Urinary bladder (tissue), 4 donors: ENCODE data around the gene CLASP2. TPM values are rescaled to one million over a fixed set of nuclear protein-coding genes. Genes with fewer than 3 reads are reported as not detected.
"Not testable (repeated sequence)": the region's sequence is repeated elsewhere in the genome, so short reads cannot be mapped to it uniquely, and the experiment has no call there.

Source experiments
- DNase-seq: peaks from one replicate; pipeline ENCODE4 v3.0.0-alpha.2; 2015; ENCODE audit errors: extremely low spot score
- H3K27ac ChIP-seq: one replicate; pipeline ENCODE4 v1.5.1; 2013; ENCODE audit warnings: low read depth, mild to moderate bottlenecking, moderate library complexity
- H3K36me3 ChIP-seq: one replicate; pipeline ENCODE4 v1.6.1; 2013; ENCODE audit warnings: mild to moderate bottlenecking, moderate library complexity; ENCODE audit not compliant: insufficient read depth
- H3K4me1 ChIP-seq: one replicate; pipeline ENCODE4 v1.6.1; 2013; ENCODE audit warnings: mild to moderate bottlenecking, moderate library complexity; ENCODE audit not compliant: insufficient read depth
- H3K4me3 ChIP-seq: one replicate; pipeline ENCODE4 v1.5.1; 2013; ENCODE audit warnings: low read depth, low read length
- WGBS: extraction: QIAGEN DNeasy Blood & Tissue Kit; methylation state at CpG from one replicate; pipeline ENCODE4 v1.1.7; 2013; 5-methylcytosine and 5-hydroxymethylcytosine counted together
- polyA plus RNA-seq: library from polyadenylated mRNA; stranded (reverse); fragments of 200-250 nt; gene quantifications from one replicate; pipeline ENCODE4 v1.2.3, GENCODE V29; 2013
- small RNA-seq: library from RNA; depleted of rRNA; stranded (forward); fragments of <200 nt; gene quantifications from one replicate; pipeline ENCODE3, GENCODE V24; 2014
- total RNA-seq: library from RNA; depleted of rRNA; stranded (reverse); fragments of >200 nt; gene quantifications from one replicate; pipeline ENCODE4 v1.2.3, GENCODE V29; 2014
- donor health status: healthy with polysubstance abuse.
- donor health status: healthy.

Gene CLASP2
- total and polyA plus RNA-seq, 2 donors: 20.1 to 179 TPM

- H3K27ac ChIP-seq: no peak overlapping the region
- H3K4me1 ChIP-seq: no peaks in the 10 kb centered on the region
- 82% methylated on average over 2 of the region's 2 CpGs for WGBS
- no peak overlapping the region for H3K4me3 ChIP-seq
- DNase-seq: no peak
- H3K36me3 ChIP-seq: no peaks in the 10 kb centered on the region
Observed at GRCh38 chr3:33474896-33475295, 243.2 kb downstream of the CLASP2 start.

GRCh38 chr3:33473813-33474212, 244.2 kb downstream of the CLASP2 start:
- Histone ChIP-seq H3K27ac (no peak overlapping the region), H3K36me3 (no peaks in the 10 kb centered on the region), H3K4me1 (no peaks in the 10 kb centered on the region), H3K4me3 (no peak overlapping the region)
- 91% methylated on average over 2 of the region's 2 CpGs for WGBS
- no peak for DNase-seq

DNA sequence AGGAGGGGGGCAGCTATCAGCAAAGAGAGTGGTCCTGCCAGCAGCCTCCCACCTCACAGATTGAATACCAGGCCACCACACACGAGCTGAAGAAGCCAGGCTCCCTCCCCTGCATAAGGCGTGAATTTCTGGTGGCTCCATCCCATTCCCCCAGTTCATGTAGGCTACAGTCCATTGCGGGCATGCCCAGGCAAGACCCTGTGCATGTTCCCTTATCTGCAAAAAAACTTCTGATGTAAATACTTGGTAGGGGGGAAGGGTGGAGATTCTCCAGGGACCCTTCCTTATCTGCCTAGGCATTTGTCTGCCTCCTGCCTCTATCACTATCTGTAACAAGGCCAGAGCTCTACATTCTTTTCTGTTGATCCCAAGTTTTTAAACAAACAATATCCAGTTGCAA, 250.3 kb downstream of the CLASP2 start:
- WGBS: 81% methylated on average over 3 of the region's 3 CpGs
- H3K27ac ChIP-seq: no peak overlapping the region
- H3K4me3 ChIP-seq: no peak overlapping the region

GRCh38 chr3:33461097-33461496, 257.0 kb downstream of the CLASP2 start:
- Histone ChIP-seq H3K36me3 (no peaks in the 10 kb centered on the region), H3K4me1 (no peaks in the 10 kb centered on the region), H3K4me3 (no peak overlapping the region), H3K27ac (no peak overlapping the region)
- WGBS: 90% methylated on average over 2 of the region's 2 CpGs
- no peak for DNase-seq

More for the DNA sequence above, 250.3 kb downstream of the CLASP2 start:
- H3K36me3 ChIP-seq: no peaks in the 10 kb centered on the region
- H3K4me1 ChIP-seq: no peaks in the 10 kb centered on the region
- no peak for DNase-seq

DNA sequence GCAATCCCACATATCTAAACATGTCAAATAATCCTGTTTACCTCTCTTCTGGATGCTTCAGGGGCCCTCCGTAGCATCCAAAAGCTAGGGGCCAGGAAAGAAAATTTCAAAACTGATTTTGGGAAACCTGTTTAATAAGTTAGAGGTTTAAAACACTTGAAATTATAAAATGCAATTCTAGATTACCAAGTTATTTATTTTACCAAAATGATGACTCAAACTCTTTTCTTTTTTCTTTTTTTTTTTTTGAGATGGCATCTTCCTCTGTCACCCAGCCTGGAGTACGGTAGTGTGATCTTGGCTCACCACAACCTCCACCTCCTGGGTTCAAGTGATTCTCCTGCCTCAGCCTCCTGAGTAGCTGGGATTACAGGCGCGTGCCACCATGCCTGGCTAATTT, 258.5 kb downstream of the CLASP2 start:
- H3K27ac ChIP-seq, H3K4me1 ChIP-seq, H3K4me3 ChIP-seq, H3K36me3 ChIP-seq, DNase-seq: not testable (repeated sequence)
- WGBS: over 99% methylated on average over 4 of the region's 4 CpGs

GRCh38 chr3:33458446-33458845, 259.6 kb downstream of the CLASP2 start:
- Histone ChIP-seq H3K4me3 (no peak overlapping the region), H3K27ac (no peak overlapping the region), H3K4me1 (no peaks in the 10 kb centered on the region), H3K36me3 (no peaks in the 10 kb centered on the region)
- 98% methylated on average over 3 of the region's 3 CpGs for WGBS
- no peak for DNase-seq

DNA sequence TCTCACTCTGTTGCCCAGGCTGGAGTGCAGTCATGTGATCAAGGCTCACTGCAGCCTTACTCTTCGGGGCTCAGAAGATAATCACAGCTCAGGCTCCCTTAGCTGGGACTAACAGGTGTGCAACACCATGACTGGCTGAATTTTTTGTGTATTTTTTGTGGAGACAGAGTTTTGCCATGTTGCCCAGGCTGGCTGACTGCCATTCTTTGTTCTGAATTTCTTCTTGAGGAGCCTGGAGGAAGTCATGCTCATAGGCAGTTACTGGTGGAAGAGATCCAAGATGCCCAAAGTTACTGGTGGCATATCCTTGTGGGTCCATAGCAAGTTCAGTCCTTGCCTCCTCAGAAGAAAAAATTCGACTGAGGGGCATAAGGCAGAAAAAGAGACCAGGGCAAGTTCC, 261.3 kb downstream of the CLASP2 start:
- 79% methylated on average over 2 of the region's 2 CpGs for WGBS
- no peaks in the 10 kb centered on the region for H3K4me1 ChIP-seq

GRCh38 chr3:33453331-33453761, 264.7 kb downstream of the CLASP2 start:
- 94% methylated on average over 19 of the region's 19 CpGs for WGBS
- H3K27ac ChIP-seq: no peak overlapping the region
- no peak overlapping the region for H3K4me3 ChIP-seq
- no peaks in the 10 kb centered on the region for H3K36me3 ChIP-seq
- DNase-seq: no peak
- no peaks in the 10 kb centered on the region for H3K4me1 ChIP-seq

More for the DNA sequence above, 261.3 kb downstream of the CLASP2 start:
- DNase-seq: no peak
- Histone ChIP-seq H3K27ac (no peak overlapping the region), H3K4me3 (no peak overlapping the region), H3K36me3 (no peaks in the 10 kb centered on the region)

DNA sequence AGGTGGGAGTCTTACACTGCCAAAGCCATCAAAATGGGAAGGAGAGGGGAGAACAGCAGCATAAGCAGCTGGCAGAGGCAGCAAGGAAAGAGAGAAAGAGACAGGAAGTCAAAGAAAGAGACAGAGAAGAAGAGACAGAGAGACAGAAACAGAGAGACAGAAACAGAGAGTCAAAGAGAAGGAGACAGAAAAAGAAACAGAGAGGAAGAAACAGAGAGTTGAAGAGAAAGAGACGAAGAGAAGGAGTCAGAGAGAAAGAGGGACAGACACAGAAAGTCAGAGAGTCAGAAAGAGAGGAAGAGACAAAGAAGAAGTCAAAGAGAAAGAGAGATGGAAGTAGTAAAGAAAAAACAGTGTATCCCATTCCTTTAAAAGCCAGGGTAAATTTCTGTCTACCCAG, 266.1 kb downstream of the CLASP2 start:
- H3K36me3 ChIP-seq, H3K27ac ChIP-seq, DNase-seq, H3K4me3 ChIP-seq, H3K4me1 ChIP-seq: not testable (repeated sequence)
- 83% methylated on average over 1 of the region's 1 CpG for WGBS

DNA sequence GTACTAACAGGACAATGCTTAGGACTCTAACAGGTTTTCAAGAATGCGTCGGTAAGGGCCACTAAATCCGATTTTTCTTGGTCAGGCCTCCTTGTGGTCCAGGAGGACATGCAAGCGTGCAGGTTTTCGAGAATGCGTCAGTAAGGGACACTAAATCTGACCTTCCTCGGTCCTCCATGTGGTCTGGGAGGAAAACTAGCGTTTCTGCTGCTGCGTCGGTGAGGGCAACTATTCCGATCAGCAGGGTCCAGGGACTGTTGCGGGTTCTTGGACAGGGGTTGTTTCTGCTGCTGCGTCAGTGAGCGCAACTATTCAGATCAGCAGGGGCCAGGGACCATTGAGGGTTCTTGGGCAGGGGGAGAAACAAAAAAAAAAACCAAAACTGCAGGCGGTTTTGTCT, 270.1 kb downstream of the CLASP2 start:
- Histone ChIP-seq H3K4me3 (no peak overlapping the region), H3K4me1 (no peaks in the 10 kb centered on the region), H3K36me3 (no peaks in the 10 kb centered on the region), H3K27ac (no peak overlapping the region)
- WGBS: 97% methylated on average over 15 of the region's 15 CpGs
- no peak for DNase-seq

DNA sequence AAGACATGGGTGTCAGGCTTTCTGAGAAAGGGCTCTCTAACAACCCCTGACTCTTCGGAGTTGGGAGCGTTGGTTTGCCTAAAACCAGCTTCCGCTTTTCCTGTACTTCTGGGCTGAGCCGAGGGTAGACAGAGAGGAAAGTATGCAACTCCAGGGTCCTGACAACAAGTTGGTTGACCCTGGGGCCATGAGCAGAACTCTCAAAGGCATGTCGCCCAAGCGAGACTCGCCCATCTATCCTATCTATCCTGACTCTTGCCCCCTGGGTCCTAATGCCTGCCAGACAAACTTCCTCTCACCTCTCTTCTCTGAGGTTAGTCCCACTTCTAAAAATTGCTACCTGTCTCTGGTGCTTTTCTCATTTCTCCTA, 270.8 kb downstream of the CLASP2 start:
- 86% methylated on average over 7 of the region's 7 CpGs for WGBS
- DNase-seq, H3K4me1 ChIP-seq, H3K4me3 ChIP-seq, H3K36me3 ChIP-seq, H3K27ac ChIP-seq: not testable (repeated sequence)

Small RNA genes lying within 50 kb of the gene (small RNA-seq; reads per million reads assigned to genes)
- gene COX6CP10 (not detected), gene RNA5SP128 (not detected)

Other genes with a start within 250 kb of the CLASP2 start
- gene PDCD6IP, start 80.4 kb upstream of the CLASP2 start, total RNA-seq: 250 TPM
- gene PDCD6IP, start 80.4 kb upstream of the CLASP2 start, polyA plus RNA-seq: 74.3 TPM